SU-DHL-6 (cell line): Measurements from ENCODE around the gene SLC25A43.

Experiments
- EZH2phosphoT487 ChIP-seq: fragments of 200-600 bp; sonication (generic), shearing (Covaris generic); conservative IDR thresholded peaks from 2 replicates; pipeline ENCODE4 v1.6.1; 2018; ENCODE audit warnings: mild to moderate bottlenecking, antibody characterized with exemption, low read length, moderate library complexity, mixed read lengths
- TF ChIP-seq, protein P1 (sequence below): fragments of 200-600 bp; sonication (generic); IDR thresholded peaks from one replicate; pipeline ENCODE4 v1.5.1; 2017; ENCODE audit warnings: antibody characterized with exemption, mild to moderate bottlenecking, low read length, moderate library complexity; ENCODE audit not compliant: insufficient read depth, poor library complexity, severe bottlenecking

DNA sequence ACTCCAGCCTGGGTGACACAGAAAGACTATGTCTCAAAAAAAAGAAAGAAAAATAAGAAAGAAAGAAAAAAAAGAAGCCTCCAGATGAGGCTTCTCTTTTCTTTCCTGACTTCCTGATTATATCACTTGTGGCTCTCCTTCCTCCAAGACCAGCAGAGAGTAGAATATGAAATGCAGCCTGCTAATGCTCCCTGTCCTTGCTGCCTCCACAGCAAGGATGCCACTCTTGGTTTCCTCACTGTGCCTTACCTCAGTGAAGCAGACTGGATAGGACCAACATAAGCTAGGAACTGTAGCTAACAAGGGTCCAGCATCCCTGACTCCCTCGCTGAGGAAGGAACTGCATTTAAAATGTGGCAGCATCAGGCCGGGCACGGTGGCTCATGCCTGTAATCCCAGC is 11.7 kb downstream of the SLC25A43 start:
- TF ChIP-seq, protein P1, sequence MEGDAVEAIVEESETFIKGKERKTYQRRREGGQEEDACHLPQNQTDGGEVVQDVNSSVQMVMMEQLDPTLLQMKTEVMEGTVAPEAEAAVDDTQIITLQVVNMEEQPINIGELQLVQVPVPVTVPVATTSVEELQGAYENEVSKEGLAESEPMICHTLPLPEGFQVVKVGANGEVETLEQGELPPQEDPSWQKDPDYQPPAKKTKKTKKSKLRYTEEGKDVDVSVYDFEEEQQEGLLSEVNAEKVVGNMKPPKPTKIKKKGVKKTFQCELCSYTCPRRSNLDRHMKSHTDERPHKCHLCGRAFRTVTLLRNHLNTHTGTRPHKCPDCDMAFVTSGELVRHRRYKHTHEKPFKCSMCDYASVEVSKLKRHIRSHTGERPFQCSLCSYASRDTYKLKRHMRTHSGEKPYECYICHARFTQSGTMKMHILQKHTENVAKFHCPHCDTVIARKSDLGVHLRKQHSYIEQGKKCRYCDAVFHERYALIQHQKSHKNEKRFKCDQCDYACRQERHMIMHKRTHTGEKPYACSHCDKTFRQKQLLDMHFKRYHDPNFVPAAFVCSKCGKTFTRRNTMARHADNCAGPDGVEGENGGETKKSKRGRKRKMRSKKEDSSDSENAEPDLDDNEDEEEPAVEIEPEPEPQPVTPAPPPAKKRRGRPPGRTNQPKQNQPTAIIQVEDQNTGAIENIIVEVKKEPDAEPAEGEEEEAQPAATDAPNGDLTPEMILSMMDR, result no peak
- TF ChIP-seq EZH2phosphoT487, result no peak
